Measurements from ENCODE around the gene ADGRB3. TPM values are rescaled to one million over a fixed set of nuclear protein-coding genes. Genes with fewer than 3 reads are reported as not detected.

The ADGRB3 gene
- not detected in 2 replicates for total RNA-seq

GRCh38 chr6:68634726-68635411 is at the start of gene ADGRB3:
Gene ADGRB3, plus strand, starts transcription at chr6:68635282. Its CDS starts 3,394 bp downstream, at chr6:68638676.

Small RNA genes within 50 kb of the gene (small RNA-seq; reads per million reads assigned to genes)
- not detected for gene AL606923.1
